ENCODE measurements around the gene CALML5.

- no peak for TF ChIP-seq CTCF (IDR thresholded peaks at IDR 0.05; ENCODE audit: insufficient read depth, low read length, poor library complexity, severe bottlenecking)
- no peak for TF ChIP-seq EZH2phosphoT487 (conservative IDR thresholded peaks at IDR 0.05; ENCODE audit: low read length)
These were observed 5.0 kb upstream of the CALML5 start for GRCh38 chr10:5504146-5505072.
